DMS153 treated with DMSO at 0.1 percent for 48 hours (cell line): ENCODE measurements around the gene MLH1.
A peak's percentile ranks its signal among the peaks of the same experiment; 100 is the strongest.
"Not testable (repeated sequence)": the region's sequence is repeated elsewhere in the genome, so short reads cannot be mapped to it uniquely, and the experiment has no call there.

Experiments used
- DNase-seq: peaks from one replicate; lab custom pipeline; 2025; ENCODE audit not compliant: unreplicated experiment; lab: John Stamatoyannopoulos, UW

The MLH1 gene

DNA sequence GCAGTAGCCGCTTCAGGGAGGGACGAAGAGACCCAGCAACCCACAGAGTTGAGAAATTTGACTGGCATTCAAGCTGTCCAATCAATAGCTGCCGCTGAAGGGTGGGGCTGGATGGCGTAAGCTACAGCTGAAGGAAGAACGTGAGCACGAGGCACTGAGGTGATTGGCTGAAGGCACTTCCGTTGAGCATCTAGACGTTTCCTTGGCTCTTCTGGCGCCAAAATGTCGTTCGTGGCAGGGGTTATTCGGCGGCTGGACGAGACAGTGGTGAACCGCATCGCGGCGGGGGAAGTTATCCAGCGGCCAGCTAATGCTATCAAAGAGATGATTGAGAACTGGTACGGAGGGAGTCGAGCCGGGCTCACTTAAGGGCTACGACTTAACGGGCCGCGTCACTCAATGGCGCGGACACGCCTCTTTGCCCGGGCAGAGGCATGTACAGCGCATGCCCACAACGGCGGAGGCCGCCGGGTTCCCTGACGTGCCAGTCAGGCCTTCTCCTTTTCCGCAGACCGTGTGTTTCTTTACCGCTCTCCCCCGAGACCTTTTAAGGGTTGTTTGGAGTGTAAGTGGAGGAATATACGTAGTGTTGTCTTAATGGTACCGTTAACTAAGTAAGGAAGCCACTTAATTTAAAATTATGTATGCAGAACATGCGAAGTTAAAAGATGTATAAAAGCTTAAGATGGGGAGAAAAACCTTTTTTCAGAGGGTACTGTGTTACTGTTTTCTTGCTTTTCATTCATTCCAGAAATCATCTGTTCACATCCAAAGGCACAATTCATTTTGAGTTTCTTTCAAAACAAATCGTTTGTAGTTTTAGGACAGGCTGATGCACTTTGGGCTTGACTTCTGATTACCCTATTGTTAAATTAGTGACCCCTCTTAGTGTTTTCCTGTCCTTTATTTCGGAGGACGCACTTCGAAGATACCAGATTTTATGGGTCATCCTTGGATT lies at the start of gene MLH1:
Gene MLH1 (plus strand): TSS at position 193 of the 958 bp plus-strand sequence. CDS start 30 bp downstream, at position 223.
- DNase-seq, result no peak

DNA sequence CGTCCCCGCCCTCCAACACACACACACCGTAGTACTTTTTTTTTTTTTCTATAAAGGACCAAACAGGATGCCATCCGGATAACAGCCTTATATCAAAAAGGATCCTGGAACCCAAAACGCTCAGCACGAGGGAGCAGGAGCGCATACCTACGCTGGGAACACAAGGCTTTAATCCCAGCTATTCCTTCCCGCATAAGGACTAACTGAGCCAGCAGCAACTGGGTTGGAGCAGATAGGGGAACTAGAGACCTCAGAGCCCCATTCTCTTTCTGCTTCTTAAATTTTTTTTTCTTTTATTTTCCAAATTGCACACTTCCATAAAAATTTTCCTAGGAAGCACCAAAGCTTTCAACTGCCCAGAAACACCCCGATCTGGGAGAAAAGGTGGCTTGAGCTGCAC lies 49.7 kb upstream of the MLH1 start:
- no peak for DNase-seq

DNA sequence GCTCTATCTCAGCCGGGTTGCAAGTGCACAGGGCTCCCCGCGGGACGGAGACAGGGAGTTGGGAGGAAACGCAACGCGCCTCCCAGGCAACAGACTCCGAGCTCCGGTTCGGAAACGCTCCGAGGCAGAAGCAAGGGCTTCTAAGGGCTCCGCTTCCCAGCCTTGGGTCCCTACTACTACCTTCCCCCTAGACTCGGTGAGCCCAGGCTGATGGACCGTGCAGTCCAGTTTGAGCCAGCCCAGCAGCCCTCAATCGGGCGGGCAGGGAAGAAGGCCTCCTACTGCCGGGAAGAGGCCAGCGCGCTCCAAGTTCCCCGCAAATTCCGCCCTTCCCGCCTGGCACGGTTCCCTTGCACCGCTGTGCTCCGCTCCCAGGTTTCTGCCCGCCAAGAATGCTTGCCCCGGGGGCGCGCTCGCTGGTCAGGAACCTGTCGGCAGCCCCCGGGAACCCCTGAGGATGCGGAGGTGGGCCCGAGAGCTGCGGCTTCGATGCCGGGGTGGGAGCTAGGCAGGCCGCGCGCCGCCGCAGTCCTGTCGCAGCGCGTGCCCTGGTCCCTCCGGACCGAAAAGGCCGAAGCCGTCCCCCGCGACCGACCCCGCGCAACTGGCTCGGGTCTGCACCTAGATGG lies 49.2 kb upstream of the MLH1 start:
- DNase-seq, result no peak

DNA sequence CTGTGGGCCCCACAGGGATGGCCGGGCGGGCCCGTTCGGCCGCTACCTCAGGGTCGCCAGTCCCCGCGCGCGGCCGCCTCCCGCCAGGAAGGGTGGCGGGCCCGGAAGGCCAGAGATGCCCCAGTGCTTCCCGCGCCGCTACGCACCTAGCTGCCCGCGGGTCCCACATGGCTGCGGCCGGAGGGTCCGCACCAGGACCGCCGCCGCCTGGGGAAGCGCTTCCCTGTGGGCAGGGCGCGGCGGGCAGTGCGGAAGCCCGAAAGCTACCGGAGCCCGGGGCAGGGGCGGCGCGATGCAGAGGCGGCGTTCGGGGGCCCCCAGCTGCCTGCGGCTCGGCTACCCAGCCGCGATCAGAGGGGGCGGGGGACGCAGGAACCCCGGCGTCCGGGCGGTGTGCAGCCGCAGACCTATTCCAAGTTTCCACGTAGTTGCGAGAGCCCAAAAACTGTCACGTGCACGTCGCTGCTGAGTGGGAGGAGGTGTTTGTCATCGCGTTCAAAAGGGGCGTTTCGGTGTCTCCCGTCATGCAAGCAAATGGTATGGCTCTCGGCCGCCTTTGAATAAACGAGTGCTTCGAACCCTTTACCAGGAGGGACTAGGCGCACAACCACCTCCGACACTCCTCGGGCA lies 48.6 kb upstream of the MLH1 start, which contains the start of gene TRANK1:
Gene TRANK1 (minus strand): TSS at position 414 of the 630 bp plus-strand sequence. CDS start 245 bp downstream, at position 169.
- DNase-seq, result no peak

DNA sequence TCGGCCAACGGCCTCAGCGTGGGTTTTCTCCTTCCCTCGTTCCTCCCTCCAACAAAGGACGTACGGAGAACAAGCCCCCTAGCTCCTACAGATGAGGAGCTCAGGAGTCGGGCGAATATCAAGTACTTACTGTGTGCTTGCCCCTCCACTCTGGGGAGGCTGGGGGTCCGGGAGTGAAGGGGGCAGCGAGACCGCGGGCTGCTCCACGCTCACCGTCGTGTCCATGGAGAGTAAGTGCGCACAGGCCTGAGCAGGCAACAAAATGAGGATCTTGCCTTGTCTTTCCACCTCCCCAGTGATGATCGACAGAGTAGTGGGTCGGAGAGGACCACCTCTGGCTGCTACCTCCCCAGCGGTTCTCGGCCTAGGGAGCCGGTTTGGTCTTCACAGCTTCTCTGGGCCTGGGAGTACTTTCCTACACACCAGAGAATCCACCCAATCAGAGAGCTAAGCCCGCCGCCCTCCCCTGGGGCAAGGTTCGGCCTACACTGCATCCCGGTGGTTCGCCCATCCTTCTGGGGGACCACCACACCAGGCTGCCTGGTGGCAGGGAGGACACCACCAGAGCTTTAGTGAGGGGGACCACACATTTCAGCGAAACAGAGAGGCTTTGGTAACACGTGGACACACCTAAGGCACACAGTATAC lies 47.9 kb upstream of the MLH1 start:
- no peak for DNase-seq

- not testable (repeated sequence) for DNase-seq
These were observed 45.5 kb upstream of the MLH1 start for GRCh38 chr3:36947814-36948213.

DNA sequence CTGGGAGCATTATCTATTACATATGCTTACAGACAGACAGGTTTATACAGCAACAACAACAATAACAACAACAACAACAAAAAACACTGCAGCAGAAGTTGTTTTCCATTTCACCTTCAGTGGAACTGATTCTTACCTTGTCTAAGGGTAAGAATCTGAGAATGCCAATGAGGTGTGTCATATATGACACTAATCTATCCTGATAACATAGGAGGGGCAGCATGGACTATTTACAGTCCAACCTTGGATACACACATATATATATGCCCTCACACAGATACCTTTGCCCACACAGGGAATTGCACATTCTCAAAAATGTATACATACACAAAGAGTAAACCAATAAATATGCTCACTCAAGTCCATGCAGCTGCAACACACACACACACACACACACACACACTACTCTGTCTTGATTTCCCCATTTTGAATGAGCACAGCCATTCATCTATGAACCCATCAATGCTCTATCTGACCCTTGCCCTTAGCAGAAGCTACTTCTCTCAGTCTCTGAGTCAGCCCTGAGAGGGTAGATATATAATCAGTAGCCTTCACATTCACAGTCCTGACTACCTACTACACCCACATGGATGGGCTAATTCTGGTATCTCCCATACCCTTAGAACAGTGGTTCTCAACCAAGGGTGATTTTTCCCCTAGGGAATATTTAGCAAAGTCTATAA lies 38.7 kb upstream of the MLH1 start:
- DNase-seq, result no peak

GRCh38 chr3:36956155-36956554 lies 37.2 kb upstream of the MLH1 start:
- no peak for DNase-seq

DNA sequence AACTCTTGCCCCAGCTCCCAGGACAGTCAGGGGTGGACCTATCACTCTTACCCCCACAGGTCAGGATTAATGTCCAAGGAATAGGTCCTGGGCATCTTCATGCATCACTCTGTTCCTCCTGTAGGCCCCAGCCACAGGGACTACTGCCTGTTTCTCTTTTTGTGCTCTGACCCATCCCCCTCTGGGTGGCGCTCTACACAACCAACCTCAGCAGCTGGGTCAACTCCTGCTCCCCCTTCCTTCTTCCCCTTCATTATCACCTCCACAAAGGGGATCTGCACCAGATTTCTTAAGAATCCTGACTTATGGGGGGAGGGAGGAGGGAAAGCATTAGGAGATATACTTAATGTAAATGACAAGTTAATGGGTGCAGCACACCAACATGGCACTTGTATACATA lies 36.3 kb upstream of the MLH1 start:
- no peak for DNase-seq

DNA sequence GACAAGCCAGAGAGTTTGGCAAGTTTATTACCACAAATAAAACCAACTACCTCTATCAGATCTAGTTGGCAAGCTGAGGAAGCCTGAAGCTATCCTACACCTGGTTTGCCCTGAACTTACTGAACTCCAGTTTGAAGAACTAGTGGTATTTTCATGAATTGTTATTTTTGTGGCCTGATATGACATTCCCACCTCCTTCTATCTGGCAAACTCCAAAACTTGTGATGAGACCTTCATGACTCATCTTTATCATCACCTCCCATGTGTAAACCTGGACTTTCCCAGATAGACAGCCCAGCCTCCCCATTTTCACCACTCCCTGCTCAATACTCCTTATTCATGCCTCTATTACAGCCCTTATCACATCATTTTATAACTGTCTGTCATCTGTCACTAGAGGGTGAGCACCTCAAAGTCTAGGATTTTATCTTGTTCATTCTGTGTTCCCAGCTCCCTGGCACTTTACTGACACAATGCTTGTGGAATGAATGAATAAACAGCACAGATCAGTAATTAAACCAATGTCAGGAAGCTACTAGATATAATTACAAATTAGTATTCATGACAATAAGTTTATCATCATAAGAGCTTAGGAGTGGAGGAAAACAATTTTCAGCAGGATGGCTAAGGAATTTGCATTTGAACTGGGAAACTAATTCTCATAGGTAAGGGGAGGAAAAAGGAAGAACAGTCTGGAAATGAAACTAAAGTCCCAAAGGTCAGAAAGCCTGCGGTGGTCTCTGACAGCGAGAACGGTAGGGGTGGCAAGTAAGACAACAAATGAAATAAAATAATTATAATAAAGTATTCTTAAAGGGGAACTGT lies 35.2 kb upstream of the MLH1 start:
- no peak for DNase-seq

- DNase-seq, result peak; percentile 57
These were observed 33.5 kb upstream of the MLH1 start for GRCh38 chr3:36959821-36960220.

GRCh38 chr3:36960502-36960901 lies 32.8 kb upstream of the MLH1 start:
- no peak for DNase-seq

DNA sequence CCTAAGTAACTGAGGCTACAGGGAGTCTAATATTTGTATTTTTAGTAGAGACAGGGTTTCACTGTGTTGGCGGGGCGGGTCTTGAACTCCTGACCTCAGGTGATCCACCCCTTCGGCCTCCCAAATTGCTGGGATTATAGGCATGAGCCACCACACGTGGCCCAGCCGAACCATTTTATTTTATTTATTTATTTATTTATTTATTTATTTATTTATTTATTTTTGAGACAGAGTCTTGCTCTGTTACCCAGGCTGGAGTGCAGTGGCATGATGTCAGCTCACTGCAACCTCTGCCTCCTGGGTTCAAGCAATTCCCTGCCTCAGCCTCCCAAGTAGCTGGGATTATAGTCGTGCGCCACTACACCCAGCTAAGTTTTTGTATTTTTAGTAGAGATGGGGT lies 30.3 kb upstream of the MLH1 start:
- DNase-seq, result not testable (repeated sequence)

DNA sequence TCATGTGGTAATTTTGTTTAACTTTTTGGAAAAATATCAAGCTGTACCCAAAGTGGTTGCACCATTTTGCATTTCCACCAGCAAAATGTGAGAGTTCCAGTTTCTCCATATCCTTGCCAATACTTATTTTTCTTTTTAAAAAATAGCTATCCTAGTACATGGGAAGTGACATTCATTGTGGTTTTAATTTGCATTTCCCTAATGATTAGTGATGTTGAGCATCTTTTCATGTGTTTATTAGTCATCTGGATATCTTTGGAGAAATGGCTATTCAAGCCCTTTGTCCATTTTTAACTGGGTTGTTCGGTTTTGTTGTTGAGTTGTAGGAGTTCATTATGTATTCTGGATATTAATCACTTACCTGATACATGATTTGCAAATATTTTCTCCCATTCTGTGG lies 29.0 kb upstream of the MLH1 start:
- DNase-seq, result no peak

GRCh38 chr3:36964817-36965216 lies 28.5 kb upstream of the MLH1 start:
- no peak for DNase-seq

DNA sequence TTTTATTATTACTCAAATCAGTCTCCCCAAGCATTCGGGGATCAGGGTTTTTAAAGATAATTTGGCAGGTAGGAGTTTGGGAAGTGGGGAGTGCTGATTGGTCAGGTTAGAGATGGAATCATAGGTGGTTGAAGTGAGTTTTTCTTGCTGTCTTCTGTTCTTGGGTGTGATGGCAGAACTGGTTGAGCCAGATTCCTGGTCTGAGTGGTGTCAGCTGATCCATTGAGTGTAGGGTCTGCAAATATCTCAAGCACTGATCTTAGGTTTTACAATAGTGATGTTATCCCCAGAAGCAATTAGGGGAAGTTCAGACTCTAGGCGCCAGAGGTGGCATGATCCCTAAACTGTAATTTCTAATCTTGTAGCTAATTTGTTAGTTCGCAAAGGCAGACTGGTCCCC lies 27.9 kb upstream of the MLH1 start:
- DNase-seq, result no peak

- no peak for DNase-seq
These were observed 24.2 kb upstream of the MLH1 start for GRCh38 chr3:36969085-36969484.

- peak; percentile 81 for DNase-seq
These were observed 23.5 kb upstream of the MLH1 start for GRCh38 chr3:36969540-36970432.

DNA sequence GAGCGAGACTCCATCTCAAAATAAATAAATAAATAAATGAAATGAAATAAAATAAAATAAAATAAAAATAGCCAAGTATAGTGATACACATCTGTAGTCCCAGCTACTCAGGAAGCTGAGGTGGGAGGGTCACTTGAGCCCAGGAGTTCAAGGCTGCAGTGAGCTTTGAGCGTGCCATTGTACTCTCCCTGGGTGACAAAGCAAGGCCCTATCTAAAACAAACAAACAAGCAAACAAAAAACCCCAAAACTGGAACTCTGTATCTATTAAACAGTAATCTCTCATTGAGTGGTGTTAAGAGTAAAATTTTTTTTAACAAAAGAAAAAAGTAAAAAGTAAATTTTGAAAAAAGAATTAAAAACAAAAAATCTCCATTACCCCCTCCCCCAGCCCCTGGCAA lies 21.2 kb upstream of the MLH1 start:
- DNase-seq, result no peak
